ENCODE measurements around the gene FOXR1.

DNA sequence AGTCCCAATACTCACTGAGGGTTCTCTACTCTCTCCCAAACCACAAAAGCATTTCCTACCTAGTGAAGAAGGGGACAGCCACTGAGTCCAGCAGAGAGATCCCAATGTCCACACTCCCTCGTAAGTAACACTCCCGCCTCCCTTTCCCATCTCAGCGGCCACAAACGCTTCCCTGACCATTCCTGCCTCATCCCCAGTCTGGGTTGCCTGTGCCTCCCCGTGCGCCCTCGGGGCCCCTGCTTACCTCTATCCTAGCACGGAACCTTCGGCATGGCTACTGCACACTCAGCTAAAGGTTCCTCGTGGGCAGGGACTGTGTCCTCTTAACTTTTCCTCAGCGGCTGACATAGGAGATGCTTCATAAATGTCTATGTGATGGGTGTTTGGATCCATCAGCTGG lies 14.0 kb upstream of the FOXR1 start:
- TF ChIP-seq, protein P1, sequence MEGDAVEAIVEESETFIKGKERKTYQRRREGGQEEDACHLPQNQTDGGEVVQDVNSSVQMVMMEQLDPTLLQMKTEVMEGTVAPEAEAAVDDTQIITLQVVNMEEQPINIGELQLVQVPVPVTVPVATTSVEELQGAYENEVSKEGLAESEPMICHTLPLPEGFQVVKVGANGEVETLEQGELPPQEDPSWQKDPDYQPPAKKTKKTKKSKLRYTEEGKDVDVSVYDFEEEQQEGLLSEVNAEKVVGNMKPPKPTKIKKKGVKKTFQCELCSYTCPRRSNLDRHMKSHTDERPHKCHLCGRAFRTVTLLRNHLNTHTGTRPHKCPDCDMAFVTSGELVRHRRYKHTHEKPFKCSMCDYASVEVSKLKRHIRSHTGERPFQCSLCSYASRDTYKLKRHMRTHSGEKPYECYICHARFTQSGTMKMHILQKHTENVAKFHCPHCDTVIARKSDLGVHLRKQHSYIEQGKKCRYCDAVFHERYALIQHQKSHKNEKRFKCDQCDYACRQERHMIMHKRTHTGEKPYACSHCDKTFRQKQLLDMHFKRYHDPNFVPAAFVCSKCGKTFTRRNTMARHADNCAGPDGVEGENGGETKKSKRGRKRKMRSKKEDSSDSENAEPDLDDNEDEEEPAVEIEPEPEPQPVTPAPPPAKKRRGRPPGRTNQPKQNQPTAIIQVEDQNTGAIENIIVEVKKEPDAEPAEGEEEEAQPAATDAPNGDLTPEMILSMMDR (IDR thresholded peaks at IDR 0.05) = no peak
- TF ChIP-seq EP300 (IDR thresholded peaks at IDR 0.05) = no peak
- TF ChIP-seq POLR2A (IDR thresholded peaks at IDR 0.05) = no peak
- no peak for TF ChIP-seq POLR2AphosphoS5 (IDR thresholded peaks at IDR 0.05)
